Cardiac atrium fibroblast (primary cell): ENCODE measurements around the gene L3MBTL4. TPM values are rescaled to one million over a fixed set of nuclear protein-coding genes. Genes with fewer than 3 reads are reported as not detected.

Experiments
- total RNA-seq: library from RNA; depleted of rRNA; stranded (reverse); fragments of >200 nt; gene quantifications from 2 replicates; pipeline ENCODE4 v1.2.3, GENCODE V29; 2015

Gene L3MBTL4
- not detected in 2 replicates for total RNA-seq

DNA sequence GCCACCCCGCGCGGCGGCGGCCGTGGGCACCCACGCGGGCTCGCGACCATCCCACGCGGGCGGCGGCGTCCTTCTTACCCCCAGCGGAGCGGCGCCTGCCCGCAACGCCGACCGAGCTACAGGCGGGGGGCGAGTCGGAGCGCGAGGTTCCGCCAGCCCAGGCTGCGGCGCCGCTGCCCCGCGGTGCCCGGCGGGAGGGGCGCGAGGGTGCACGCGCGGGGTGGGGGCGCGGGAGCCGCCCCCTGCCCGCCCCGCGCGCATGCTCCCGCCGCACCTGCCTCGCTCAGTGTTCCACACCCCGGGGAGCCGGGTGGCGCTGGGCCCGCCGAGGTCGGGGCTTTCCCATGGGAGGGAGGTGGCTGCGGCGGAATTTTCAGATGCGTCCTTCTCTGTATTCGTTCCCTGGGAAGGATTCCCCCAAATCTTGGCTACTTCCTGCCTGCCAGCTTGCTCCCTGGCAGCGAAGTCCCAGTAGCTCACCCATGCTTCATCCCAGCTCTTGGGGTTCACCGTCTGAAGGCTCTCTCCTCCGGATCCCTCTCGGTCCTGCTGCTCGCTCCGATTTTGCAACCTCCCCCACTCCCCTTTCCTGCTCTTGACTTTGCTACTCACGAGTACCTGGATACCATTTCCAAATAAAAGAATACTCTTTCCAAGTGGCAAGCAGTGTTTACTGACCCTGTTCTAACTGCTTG is at the start of gene L3MBTL4:
TSS of gene L3MBTL4 (minus strand) at position 189 of the 695 bp plus-strand sequence. CDS start 103,286 bp downstream, outside the sequence.

